Ascending aorta (tissue), 2 donors: Measurements from ENCODE around the gene MCCC1. TPM values are rescaled to one million over a fixed set of nuclear protein-coding genes. Genes with fewer than 3 reads are reported as not detected.

Source experiments
- DNase-seq, 2 donors: peaks; one replicate each; pipeline ENCODE4 v3.0.0-alpha.2; 2019; ENCODE audit warnings: low spot score in 2 of 2
- H3K27ac ChIP-seq, 2 donors: fragments of 200-600 bp; sonication (generic); one replicate each; pipeline ENCODE4 v1.5.1; 2016 to 2017; ENCODE audit warnings: mild to moderate bottlenecking in 1 of 2
- H3K27me3 ChIP-seq: fragments of 200-600 bp; sonication (generic); one replicate; pipeline ENCODE4 v1.5.1; 2017
- H3K36me3 ChIP-seq, 2 donors: fragments of 200-600 bp; sonication (generic); one replicate each; pipeline ENCODE4 v1.5.1; 2016
- H3K4me1 ChIP-seq, 2 donors: fragments of 200-600 bp; sonication (generic); one replicate each; pipeline ENCODE4 v1.5.1; 2016 to 2017; ENCODE audit warnings: mild to moderate bottlenecking in 1 of 2
- H3K4me3 ChIP-seq, 2 donors: fragments of 200-600 bp; sonication (generic); one replicate each; pipeline ENCODE4 v1.5.1; 2016 to 2017; ENCODE audit warnings: mild to moderate bottlenecking in 1 of 2
- H3K9me3 ChIP-seq, 2 donors: fragments of 200-600 bp; sonication (generic); one replicate each; pipeline ENCODE4 v1.5.1; 2016
- CTCF ChIP-seq, 3 experiments: fragments of 200-600 bp in 2 of 3; fragments of 450-650 bp in 1 of 3; sonication (generic) in 2 of 3; IDR thresholded peaks; one replicate each; pipeline ENCODE4 v1.5.1; 2016 to 2019; ENCODE audit warnings: antibody characterized with exemption in 3 of 3, mild to moderate bottlenecking in 1 of 3, moderate library complexity in 1 of 3
- intact Hi-C: fragments of 100-400 bp; cut with DNase I; formaldehyde crosslinking; loops from one replicate; pipeline ENCODE4 v1.15.1; 2023
- total RNA-seq: library from RNA; depleted of rRNA; stranded (reverse); fragments of >200 nt; gene quantifications from one replicate; pipeline ENCODE4 v1.1.0, GENCODE V29; 2016

Gene MCCC1
- total RNA-seq, 1 donor from 2014 or later: 10.3 TPM

DNA sequence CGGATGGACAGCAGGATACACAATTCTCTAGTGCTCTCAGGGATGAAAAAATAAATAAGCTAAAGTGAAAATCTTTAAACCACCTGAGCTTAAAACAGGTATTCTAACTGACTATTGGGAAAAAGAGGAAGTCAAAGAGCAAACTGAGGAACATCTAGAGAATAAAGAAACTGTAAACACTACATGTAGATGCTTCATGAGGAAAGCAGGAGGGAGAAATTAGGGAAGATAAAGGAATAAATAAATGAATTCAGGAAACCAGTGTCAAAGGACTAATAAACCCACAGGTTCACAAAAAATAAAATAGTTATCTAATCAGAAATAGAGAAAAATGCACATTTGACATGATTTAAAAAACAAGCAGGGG is 525 bp upstream of the MCCC1 start:
- no peak for TF ChIP-seq CTCF (IDR thresholded peaks at IDR 0.05)
- no peaks in the 10 kb centered on the region for H3K9me3 ChIP-seq
- no peak for DNase-seq
- intact Hi-C loops: loop anchor here (1.0 to 10.0 kb wide), 7 partner anchors 120 to 1055 kb away; partner anchors contain the start of genes ABCC5, ATP11B, DCUN1D1 and DVL3
- peak overlapping the region in 1 of 2 donors; percentile 83 for H3K4me3 ChIP-seq
- H3K27ac ChIP-seq: peak overlapping the region; percentile 90 to 91
- H3K4me1 ChIP-seq: peaks cover 0 to 15% of the 10 kb centered on the region in 2 donors
- H3K36me3 ChIP-seq: no peaks in the 10 kb centered on the region
- no peaks in the 10 kb centered on the region for H3K27me3 ChIP-seq

DNA sequence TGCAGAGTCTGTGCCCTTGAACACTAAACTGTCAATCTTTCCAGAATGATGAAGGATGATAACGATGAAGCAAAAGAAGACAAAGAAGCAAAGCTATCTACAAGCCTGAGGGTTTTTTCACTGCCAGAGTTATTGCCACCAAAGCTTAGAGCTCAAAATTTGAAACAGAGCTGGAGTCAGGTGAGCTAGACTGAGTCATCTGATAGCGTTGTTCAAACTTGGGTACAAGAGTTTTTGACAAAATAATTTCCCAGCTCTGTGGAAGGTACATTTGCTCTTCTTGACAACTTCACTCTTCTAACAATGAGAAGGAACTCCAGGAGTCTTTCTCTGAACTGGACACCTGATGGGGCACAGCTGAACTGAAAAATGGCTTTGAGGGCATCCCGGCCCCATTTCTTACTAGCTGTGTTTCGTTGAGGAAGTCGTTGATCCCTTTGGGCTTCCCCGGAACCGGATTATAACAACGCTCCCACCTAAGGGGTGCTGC is 715 bp downstream of the MCCC1 start:
- Histone ChIP-seq H3K36me3 (no peaks in the 10 kb centered on the region), H3K4me3 (peak overlapping the region; percentile 65 to 83), H3K4me1 (peaks cover 0 to 15% of the 10 kb centered on the region in 2 donors), H3K27ac (peak overlapping the region; percentile 90 to 91), H3K27me3 (no peaks in the 10 kb centered on the region), H3K9me3 (no peaks in the 10 kb centered on the region)
- intact Hi-C loops: loop anchor here (1.0 to 10.0 kb wide), 7 partner anchors 118 to 1056 kb away; partner anchors contain the start of genes ABCC5, ATP11B, DCUN1D1 and DVL3
- no peak for TF ChIP-seq CTCF (IDR thresholded peaks at IDR 0.05)
- no peak for DNase-seq

DNA sequence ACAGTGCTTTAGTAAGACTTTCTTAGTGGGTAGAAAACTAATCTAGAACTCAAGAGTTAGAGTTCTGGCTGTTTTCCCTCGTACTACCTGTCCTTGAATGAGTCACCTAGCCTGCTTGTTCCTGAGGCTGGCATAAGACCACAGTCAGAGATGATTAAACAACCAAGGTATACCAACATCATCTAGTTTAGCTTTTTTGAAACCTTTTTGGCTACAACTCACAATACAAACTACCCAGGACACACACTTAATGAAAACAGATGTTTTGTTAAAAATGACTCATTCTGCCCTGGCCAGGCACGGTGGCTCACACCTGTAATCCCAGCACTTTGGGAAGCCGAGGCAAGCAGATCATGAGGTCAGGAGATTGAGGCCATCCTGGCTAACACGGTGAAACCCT is 4.6 kb downstream of the MCCC1 start:
- Histone ChIP-seq H3K4me1 (peaks cover 0 to 9% of the 10 kb centered on the region in 2 donors), H3K27me3 (no peaks in the 10 kb centered on the region), H3K4me3 (no peak overlapping the region), H3K36me3 (peaks cover 18 to 20% of the 10 kb centered on the region in 2 donors), H3K9me3 (no peaks in the 10 kb centered on the region), H3K27ac (no peak overlapping the region)
- no peak for DNase-seq
- no peak for TF ChIP-seq CTCF (IDR thresholded peaks at IDR 0.05)
- intact Hi-C loops: loop anchor here (5.0 to 10.0 kb wide), 4 partner anchors 300 to 1060 kb away; partner anchors contain the start of genes ABCC5, ATP11B, DVL3 and YEATS2

- Histone ChIP-seq H3K9me3 (no peaks in the 10 kb centered on the region), H3K4me1 (peaks cover 0 to 2% of the 10 kb centered on the region in 2 donors), H3K27me3 (no peaks in the 10 kb centered on the region), H3K4me3 (no peak overlapping the region), H3K27ac (no peak overlapping the region), H3K36me3 (peaks cover 18 to 34% of the 10 kb centered on the region in 2 donors)
- DNase-seq: no peak
- TF ChIP-seq CTCF (IDR thresholded peaks at IDR 0.05): no peak
- intact Hi-C loops: loop anchor here (10.0 kb wide), 2 partner anchors 297 to 1063 kb away; partner anchors contain the start of genes ATP11B and DVL3
Measured at GRCh38 chr3:183092256-183092655, 7.0 kb downstream of the MCCC1 start.

GRCh38 chr3:183087184-183087583 is 12.1 kb downstream of the MCCC1 start:
- Histone ChIP-seq H3K36me3 (peaks cover 19 to 60% of the 10 kb centered on the region in 2 donors), H3K9me3 (no peaks in the 10 kb centered on the region), H3K27me3 (no peaks in the 10 kb centered on the region), H3K27ac (no peak overlapping the region), H3K4me3 (no peak overlapping the region), H3K4me1 (no peaks in the 10 kb centered on the region)
- no peak for DNase-seq
- no peak for TF ChIP-seq CTCF (IDR thresholded peaks at IDR 0.05)
- intact Hi-C loops: no loop called here
